Activated CD8-positive, alpha-beta memory T cell treated with anti-CD3 and anti-CD28 coated beads, Interleukin-2, amount 50 U/mL, for 24 hours (primary cell): ENCODE results near the gene OTOP2.

Source experiments
- DNase-seq: peaks from one replicate; pipeline ENCODE4 v3.0.0-alpha.2; 2020; ENCODE audit errors: extremely low read depth

Gene OTOP2

DNA sequence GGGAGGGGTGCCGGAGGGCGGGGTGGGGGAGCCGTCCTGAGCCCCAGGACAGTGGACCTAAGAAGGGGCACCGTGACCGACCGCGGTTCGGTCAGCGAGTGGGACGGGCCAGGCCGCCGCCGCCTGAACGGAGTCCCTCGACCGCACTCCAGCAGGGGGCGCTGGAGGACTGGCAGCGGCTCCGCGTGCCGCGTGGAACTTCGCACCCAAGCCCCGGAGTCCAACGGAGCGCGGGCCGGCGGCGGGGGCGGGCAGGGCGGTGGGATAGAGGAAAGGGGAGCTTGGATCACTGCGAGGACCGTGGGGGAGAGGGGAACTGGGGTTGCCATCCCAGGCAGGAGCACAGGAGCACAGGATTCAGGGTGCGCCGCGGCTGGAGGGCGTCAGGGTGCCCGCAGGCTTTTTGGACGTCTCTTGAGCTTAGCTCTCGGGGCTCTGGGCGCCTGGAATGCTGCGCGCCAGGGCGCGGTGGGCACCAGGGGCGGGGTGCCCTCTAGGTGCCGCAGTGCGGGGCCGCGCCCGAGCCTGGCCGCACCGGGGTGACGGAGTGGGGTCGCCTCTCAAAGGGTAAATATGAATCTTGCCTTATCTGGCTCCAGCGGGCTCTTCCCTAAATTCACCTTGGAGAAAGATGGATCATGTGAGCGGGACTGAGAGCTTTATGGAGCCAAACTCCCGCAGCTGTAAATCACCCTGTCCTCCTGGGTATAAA, 379 bp upstream of the OTOP2 start:
- DNase-seq: peak; percentile 13

DNA sequence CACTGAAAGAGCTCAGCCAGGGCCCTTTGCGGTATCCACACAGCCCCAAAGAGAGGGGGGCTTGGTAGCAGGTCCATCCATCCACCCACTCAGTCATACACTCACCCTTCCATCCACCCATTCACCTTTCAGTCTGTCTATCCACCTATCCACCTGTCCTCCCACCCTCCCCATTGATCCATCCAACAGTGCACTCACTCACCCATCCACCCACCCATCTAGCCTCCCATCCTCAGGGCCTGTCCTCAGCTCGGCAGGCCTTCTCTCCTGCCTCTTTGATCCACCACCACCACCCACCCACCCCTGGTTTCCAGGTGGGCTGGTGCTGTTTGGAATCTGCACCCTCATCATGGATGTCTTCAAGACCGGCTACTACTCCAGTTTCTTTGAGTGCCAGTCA, 1.2 kb downstream of the OTOP2 start:
- DNase-seq: no peak

DNA sequence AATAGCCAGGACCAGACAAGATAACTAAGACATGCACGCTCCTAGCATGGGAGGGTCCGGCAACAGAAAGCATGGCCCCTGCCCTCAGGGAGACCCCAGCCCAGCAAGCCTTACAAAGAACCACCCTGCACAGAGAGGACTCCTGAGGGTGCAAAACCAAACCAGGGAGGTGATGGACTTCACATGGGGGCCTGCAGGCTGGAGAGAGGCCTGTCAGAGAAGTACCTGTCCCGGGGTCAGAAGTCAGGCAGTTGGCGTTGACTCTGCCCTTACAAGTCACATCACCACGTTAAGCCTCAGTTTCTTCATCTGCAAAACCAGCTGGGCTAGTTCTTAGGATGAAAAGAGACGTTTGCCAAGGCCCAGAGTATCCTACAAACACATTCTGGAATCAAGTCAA, 4.7 kb downstream of the OTOP2 start:
- DNase-seq: no peak

DNA sequence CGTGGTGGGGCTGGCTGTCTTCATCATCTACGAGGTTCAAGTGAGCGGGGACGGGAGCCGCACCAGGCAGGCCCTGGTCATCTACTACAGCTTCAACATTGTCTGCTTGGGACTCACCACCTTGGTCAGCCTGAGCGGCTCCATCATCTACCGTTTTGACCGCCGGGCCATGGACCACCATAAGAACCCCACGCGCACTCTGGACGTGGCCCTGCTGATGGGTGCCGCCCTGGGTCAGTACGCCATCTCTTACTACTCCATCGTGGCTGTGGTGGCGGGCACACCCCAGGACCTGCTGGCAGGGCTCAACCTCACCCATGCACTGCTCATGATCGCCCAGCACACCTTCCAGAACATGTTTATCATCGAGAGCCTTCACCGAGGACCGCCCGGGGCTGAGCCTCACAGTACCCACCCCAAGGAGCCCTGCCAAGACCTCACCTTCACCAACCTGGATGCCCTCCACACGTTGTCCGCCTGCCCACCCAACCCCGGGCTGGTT, 6.5 kb downstream of the OTOP2 start:
- no peak for DNase-seq

DNA sequence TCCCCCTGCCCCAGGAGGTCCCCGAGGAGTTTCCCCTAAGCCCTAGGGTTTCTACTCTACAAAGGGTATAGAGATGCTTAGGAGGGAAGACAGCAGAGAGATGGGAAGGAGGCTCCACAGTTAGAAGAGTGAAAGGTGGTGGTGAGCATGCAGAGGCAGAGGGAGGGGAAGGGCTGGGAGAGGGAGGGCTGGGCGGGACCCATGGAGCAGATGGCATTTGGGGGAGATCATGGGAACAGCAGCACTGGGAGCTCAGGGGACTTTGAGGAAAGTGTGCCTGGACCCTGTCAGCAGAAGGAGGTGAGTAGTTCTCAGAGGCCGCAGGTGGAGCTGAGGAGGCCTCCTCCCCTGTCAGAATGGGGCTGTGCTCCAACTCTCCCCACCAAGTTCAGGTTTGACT, 11.0 kb downstream of the OTOP2 start:
- no peak for DNase-seq

DNA sequence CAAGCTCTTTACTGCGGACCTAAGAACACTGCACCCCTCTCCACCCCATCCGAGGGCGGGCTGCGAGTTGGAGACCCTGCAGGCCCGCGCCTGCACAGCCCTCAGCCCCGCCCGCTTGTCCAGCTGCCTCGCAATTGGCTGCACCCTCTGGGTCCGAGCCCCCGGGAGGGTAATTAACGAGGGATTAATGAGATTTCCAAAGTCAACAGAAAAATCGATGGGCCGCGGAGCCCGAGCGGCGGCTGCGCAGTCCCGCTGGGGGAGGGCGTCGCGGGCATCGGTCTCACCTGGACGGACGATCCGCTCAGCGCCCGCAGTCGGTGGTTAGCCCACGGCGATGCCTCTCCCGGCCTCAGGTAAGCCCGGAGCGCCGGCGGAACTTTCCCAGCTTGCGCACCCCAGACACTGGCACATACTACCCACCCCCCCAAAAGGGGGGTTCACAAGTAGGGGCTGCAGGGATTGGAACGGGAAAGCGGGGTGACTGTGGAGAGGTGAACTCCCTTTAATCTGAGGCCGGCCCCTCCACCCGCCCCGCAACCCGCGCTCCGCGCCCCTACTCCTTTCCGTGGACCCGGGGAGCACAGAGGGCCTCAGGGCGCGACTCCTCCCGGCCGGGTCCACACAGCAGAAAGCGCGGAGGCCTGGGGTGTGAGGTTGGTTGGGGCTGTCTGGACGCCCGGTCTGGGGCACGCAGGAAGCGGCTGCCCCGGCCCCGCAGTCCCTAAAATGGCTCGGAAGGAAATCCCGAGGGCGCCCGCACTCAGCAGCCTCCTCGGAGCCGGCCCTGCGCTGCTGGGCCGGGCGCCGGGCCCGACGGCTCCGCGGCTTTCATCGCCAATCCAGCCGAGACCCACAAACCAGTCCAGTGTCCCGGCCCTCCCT, 11.8 kb downstream of the OTOP2 start, which contains the start of gene OTOP3:
Gene OTOP3 (plus strand): TSS at position 314 of the 885 bp plus-strand sequence. CDS start 24 bp downstream, at position 338.
- DNase-seq: no peak

DNA sequence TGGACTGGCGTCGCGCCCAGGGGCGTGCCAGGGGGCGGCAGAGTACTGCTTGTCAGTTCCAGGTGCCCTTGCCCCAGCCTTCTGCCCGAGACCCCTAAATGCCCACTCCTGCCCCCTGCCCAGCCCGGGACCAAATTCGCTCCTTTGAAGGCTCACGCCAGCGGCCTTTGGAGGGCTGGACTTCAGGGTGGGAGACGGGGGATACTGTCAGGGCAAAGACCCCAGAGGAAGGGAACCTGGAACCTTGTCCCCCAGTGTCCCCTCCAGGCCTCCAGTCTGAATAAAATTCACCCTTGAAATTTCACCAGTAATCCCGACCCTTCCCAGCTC, 12.4 kb downstream of the OTOP2 start:
- no peak for DNase-seq

DNA sequence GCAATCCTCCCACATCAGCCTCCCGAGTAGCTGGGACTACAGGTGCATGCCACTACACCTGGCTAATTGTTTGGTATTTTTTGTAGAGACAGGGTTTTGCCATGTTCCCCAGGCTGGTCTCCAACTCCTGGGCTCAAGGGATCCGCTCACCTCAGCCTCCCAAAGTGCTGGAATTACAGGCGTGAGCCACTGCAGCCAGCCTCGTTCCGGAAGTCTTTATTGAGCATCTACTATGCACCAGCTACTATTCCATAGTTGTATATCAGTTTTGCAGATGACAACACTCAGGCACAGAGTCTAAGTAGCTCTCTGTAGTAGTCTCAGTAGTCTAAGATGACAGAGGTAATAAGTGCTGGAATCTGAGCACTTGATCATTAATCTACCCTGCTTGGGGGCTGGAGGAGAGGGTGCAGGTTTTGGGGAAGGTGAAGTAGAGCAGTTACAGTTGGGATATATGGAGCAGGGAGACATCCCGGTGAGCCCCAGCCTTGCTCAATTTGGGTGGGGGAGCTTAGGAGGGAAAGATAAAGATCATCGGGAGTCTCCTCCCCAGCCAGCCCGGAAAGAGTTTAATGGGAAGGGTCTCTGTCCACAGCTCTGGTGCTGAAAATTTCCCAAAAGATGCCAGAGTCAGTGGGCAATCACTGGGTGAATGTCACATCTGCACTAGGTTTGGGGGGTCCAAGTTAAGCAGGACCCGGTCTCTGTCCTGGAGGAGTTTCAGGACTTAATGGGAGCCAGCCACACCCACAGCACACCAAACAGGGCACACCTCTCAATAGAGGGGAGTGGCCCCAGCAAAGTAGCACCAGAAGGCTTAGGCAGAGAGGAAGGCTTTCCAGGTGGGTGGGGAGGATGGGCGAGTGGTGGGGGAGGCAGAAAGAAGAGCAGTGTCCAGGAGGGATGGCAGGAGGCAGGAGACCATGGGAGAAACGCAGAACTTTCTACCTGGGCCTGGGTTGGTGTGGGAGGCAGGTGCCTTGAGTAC, 13.3 kb downstream of the OTOP2 start:
- DNase-seq: no peak

DNA sequence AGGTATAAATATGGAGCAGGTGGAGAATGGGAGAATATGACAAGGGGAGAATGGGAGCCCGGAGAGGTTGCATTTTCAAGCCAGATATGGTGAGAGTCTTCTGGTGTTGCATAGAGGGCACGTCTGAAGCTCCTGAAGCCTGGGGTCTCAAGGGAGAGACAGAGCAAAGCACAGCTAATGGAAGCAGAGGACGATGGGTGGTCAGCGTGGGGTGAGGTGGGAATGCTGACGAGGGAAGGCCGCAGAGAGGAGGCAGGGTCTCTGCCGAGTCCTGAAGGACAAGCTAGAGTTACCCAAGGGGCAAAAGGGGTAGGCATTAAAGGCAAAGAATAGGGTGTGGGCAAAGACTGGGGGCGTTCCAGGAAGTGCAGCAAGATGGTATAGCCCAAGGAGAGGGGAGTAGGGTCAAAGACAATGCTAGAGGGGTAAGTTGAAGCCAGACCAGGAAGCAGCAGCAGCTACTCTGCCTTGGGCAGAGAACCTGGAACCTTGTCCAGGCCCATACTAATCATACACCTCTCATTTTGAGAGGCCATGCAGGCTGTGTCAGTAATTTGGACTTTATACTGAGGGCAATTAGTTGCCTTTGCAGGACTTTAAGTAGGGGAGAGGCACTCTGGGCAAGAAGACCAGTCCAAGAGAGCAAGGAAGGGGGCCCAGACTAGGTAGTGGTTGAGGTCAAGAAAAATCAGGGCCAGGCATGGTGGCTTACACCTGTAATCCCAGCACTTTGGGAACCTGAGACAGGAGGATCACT, 14.3 kb downstream of the OTOP2 start:
- DNase-seq: no peak

DNA sequence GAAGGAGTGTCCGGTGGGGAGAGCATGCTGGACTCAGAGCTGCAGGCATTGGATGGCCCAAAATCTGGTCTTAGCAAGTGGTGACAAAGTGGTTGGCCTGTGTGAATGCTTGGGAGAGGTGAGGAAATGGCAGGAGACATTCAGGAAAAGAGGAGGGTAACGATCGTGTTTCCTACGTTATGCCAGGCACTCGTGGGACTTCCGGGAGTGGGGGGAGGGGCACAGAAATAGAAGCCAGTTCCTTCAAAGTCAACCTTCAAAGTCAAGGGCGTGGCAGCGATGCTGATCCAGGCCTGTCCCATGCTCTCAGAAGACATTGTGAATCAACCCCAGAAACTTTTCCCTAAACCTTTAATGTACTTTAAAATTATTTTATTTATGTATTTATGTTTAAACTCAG, 15.5 kb downstream of the OTOP2 start:
- no peak for DNase-seq

DNA sequence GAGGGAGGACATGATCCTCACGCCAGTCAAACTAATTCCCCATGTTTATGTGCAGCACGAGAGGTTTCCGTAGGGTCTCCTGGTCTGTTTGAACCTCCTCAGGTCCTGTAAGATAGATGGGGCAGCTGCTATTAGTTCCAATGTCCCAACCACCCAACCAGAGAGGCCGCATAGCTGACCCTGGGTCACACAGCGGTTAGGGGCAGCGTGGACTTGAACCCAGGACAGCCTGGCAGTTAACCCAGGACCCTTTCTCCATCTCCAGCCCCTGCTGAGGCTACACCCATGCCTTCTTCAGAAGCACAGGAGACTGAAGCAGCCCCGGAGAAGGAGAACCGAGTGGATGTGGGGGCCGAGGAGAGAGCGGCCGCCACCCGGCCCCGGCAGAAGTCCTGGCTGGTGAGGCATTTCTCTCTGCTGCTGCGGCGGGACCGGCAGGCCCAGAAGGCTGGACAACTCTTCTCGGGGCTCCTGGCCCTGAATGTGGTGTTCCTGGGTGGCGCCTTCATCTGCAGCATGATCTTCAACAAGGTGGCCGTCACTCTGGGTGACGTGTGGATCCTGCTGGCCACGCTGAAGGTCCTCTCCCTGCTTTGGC, 17.2 kb downstream of the OTOP2 start:
- no peak for DNase-seq

DNA sequence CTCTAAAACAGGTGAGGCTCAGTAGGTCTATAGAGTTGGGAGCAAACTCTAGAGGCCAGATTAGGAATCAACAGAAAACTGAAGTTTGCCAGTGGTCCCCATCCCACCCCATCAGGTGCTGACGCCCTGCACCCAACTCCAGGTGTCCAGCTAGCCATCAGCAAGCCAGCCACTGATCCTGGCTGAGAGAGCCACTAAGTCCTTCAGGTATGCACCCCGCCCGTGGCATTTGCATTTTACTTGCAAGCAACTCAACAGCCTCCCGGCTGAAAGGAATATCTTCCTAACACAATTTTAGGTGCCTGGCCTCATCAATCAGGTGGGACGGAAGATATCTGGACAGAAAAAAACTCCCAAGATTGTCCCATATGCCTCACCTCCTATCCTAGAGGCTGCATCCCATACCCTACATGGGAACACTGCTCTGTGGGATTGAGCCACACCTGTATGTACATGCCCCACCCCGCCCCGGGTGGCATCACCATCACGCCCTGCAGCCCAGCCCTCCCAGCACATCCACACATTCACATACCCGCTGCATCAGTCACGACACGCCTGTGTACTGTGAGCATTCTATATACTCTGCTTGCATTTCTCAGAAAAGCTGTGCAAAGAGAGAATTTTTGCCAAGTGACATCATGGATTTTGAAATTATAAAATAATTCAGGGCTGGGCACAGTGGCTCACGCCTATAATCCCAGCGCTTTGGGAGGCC, 19.9 kb downstream of the OTOP2 start:
- DNase-seq: no peak

DNA sequence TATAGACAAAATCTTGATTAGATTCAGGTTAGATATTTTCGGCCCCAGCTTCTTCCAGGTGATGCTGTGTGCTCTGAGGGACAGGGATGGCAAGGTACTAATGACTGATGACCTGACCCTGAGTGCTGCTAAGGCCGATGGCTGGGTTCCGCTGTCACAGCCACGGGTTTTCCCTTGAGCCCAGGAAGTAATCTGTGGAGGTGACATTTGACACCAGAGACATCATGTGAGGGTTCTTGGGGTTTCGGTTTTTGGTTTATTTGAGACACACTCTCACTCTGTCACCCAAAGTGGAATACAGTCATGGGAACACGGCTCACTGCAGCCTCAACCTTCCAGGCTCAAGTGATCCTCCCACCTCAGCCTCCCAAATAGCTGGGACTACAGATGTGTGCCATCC, 21.5 kb downstream of the OTOP2 start:
- no peak for DNase-seq

DNA sequence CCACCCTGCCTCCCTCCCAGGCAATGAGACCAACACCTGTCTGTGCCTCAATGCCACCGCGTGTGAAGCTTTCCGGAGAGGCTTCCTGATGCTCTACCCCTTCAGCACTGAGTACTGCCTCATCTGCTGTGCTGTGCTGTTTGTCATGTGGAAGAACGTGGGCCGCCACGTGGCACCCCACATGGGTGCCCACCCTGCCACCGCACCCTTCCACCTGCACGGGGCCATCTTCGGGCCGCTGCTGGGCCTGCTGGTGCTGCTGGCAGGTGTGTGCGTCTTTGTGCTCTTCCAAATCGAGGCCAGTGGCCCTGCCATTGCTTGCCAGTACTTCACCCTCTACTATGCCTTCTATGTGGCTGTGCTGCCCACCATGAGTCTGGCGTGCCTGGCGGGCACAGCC, 22.6 kb downstream of the OTOP2 start:
- DNase-seq: no peak

DNA sequence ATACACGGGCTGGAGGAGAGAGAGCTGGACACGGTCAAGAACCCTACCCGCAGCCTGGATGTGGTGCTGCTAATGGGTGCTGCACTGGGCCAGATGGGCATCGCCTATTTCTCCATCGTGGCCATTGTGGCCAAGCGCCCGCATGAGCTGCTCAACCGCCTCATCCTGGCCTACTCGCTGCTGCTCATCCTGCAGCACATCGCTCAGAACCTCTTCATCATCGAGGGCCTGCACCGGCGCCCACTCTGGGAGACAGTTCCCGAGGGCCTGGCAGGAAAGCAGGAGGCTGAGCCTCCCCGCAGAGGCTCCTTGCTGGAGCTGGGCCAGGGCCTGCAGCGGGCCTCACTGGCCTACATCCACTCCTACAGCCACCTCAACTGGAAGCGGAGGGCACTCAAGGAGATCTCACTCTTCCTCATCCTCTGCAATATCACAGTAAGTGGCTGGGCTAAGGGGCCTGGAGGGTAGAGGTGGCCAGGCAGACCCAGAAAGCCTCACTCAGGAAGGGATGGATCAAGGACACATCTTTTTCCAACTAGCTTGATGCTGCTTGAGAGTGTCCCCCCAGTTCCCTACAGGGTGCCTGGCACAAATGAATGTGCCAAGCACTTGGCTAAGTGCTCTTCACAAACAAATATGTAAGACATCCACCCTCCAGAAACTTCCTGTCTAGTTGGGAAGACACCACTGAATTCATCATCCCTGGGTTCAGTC, 23.1 kb downstream of the OTOP2 start:
- no peak for DNase-seq

DNA sequence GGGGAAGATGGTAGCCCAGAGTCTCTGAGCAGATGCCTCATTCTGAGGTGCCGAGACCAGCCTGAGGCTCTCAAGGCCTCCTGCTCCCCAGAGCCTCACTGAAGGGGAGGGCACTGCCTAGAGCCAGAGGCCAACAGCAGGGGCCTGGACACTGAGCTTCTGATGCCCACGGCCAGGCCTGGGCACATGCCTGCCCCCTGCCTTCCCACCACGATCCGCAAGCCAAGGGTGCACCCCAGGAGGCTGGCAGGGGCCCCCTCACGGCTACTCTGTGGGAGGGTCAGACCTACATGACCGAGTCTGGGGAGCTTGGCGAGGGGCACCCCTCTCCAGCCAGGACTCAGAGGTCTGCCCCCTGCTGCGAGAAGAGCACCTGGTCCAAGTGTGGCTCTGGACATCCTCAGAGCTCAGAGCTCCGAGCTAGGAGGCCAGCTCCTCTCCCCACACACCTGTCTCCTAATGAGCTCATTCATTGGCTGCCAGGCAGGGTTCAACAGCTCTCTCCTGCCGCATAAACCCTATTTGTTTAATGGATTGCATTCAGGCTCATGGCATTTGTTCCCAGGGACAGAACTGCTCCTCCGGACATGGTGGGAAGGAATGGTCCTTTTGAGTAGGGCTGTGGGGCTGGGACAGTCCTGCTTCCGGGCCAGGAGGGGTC, 25.5 kb downstream of the OTOP2 start:
- DNase-seq: no peak

DNA sequence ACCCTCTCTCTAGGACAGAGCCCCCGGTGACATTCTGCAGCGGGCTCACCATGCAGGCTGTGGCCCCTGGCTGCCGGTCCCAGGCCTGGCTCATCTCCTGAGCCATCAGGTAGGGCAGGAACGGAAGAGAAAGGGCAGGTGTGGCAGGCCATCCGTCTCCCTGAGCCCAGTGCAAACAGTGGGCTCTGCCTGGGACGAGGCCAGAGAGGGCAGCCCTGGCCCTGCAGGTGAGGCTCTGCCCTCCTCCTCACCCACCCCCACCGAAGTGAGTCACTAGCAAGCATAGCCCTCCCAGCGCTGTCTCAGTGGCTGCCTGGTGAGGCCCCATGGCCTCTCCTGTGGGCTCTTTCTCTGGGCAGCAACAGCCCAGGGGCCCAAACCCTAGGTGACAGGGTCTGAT, 26.1 kb downstream of the OTOP2 start:
- DNase-seq: no peak

DNA sequence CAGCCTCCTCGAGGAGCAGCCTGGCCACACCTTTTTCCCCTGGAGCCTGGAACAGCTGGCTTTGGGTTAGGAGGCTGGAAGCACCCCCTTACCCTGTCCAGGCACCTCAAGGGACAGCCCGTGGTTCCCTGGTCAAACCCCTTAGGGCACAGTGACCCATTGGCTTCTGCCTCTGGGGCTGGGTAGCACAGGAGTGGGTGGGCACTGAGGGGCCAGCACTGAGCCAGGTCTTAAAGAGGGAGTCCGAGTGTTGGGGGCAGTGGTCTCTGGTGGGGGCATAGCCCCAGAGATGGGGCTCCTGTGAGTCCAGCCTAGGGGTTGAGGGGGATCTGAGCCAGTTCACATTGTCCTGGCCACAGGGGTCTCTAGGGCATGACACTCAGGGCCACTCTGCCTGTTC, 27.0 kb downstream of the OTOP2 start:
- DNase-seq: no peak
